B cell (primary cell): ENCODE measurements around the gene FJX1. TPM values are rescaled to one million over a fixed set of nuclear protein-coding genes. Genes with fewer than 3 reads are reported as not detected.

Source experiments
- ATAC-seq: fragments of 200-7000 bp; cut with Tn5 transposase; one replicate; pipeline ENCODE4 v1.10.0; 2021; ENCODE audit warnings: low read depth, mild to moderate bottlenecking, moderate number of reproducible peaks, moderate library complexity
- CTCF ChIA-PET: fragments of 350-600 bp; sonication (Branson Sonifier 250); formaldehyde crosslinking; loops from one replicate; lab custom pipeline; 2021; ENCODE audit warnings: antibody characterized with exemption, inconsistent platforms; lab: Charles Lee
- POLR2A ChIA-PET: fragments of 350-600 bp; sonication (Branson Sonifier 250); formaldehyde crosslinking; loops from one replicate; lab custom pipeline; 2021; ENCODE audit warnings: antibody characterized with exemption; lab: Charles Lee
- DNase-seq: peaks from one replicate; pipeline ENCODE4 v3.0.0; 2013
- H2AFZ ChIP-seq: 2 replicates; pipeline ENCODE4 v1.6.1; 2012; ENCODE audit warnings: mild to moderate bottlenecking, low read depth, low read length; ENCODE audit not compliant: insufficient read depth, poor library complexity, severe bottlenecking
- H3K27ac ChIP-seq, 2 donors: 1 replicate in 1 of 2; 2 replicates in 1 of 2; pipeline ENCODE4 v1.5.1; 2012 to 2013; ENCODE audit warnings: low read length in 2 of 2, mild to moderate bottlenecking in 2 of 2, moderate library complexity in 1 of 2
- H3K27me3 ChIP-seq, 4 experiments: fragments of 200-600 bp in 1 of 4; sonication (generic) in 1 of 4; replicated peaks in 1 of 4; 1 replicate in 2 of 4; 2 replicates in 2 of 4; pipeline versions ENCODE4 v1.6.1 to v1.7.0; 2013 to 2016; ENCODE audit warnings: low read length in 3 of 4, mild to moderate bottlenecking in 2 of 4, mixed read lengths in 1 of 4, moderate library complexity in 1 of 4; ENCODE audit not compliant: insufficient read depth in 4 of 4, control insufficient read depth in 3 of 4; ENCODE audit errors: control extremely low read depth in 1 of 4
- H3K36me3 ChIP-seq, 2 experiments: replicated peaks in 1 of 2; 1 replicate in 1 of 2; 2 replicates in 1 of 2; pipeline versions ENCODE4 v1.6.1 to v1.7.1; 2013; ENCODE audit warnings: low read length in 1 of 2; ENCODE audit not compliant: insufficient read depth in 2 of 2, control insufficient read depth in 1 of 2; ENCODE audit errors: control extremely low read depth in 1 of 2, extremely low read depth in 1 of 2
- H3K4me1 ChIP-seq, 2 donors: fragments of 200-600 bp in 1 of 2; sonication (generic) in 1 of 2; 1 replicate in 1 of 2; 2 replicates in 1 of 2; pipeline versions ENCODE4 v1.5.1 to v1.6.1; 2013 to 2017; ENCODE audit warnings: low read length in 2 of 2; ENCODE audit not compliant: control insufficient read depth in 2 of 2, insufficient read depth in 2 of 2
- H3K4me2 ChIP-seq: replicated peaks from 2 replicates; pipeline ENCODE3; 2012; ENCODE audit warnings: mild to moderate bottlenecking, low read depth, low read length; ENCODE audit not compliant: poor library complexity, severe bottlenecking
- H3K4me3 ChIP-seq, 5 experiments: fragments of 200-600 bp in 1 of 5; sonication (generic) in 1 of 5; 1 replicate in 3 of 5; 2 replicates in 2 of 5; pipeline versions ENCODE4 v1.5.1 to v1.7.0; 2011 to 2016; ENCODE audit warnings: low read length in 4 of 5, mild to moderate bottlenecking in 4 of 5, low read depth in 2 of 5, control low read depth in 1 of 5, moderate library complexity in 1 of 5; ENCODE audit not compliant: insufficient read depth in 1 of 5; ENCODE audit errors: control extremely low read depth in 1 of 5, extremely low read depth in 1 of 5
- H3K79me2 ChIP-seq: fragments of 200-600 bp; sonication (generic); one replicate; pipeline ENCODE4 v1.6.0; 2016; ENCODE audit warnings: low read length; ENCODE audit not compliant: control insufficient read depth, insufficient read depth
- H3K9ac ChIP-seq: fragments of 200-600 bp; sonication (generic); 2 replicates; pipeline ENCODE4 v1.6.1; 2017; ENCODE audit warnings: mild to moderate bottlenecking, low read length, moderate library complexity
- H3K9me3 ChIP-seq, 3 donors: one replicate each; pipeline versions ENCODE4 v1.6.1 to v1.7.1; 2013; ENCODE audit warnings: low read length in 2 of 3; ENCODE audit not compliant: control insufficient read depth in 2 of 3, insufficient read depth in 1 of 3; ENCODE audit errors: control extremely low read depth in 1 of 3
- H4K20me1 ChIP-seq: 2 replicates; pipeline ENCODE4 v1.6.0; 2012; ENCODE audit warnings: mild to moderate bottlenecking, low read length; ENCODE audit not compliant: insufficient read depth, control insufficient read depth, poor library complexity, severe bottlenecking
- H3K27ac Mint-ChIP-seq: one replicate; pipeline ENCODE4 v1.8.0; 2021; ENCODE audit warnings: mixed read lengths
- H3K27me3 Mint-ChIP-seq: one replicate; pipeline ENCODE4 v1.8.0; 2021; ENCODE audit warnings: mixed read lengths
- H3K4me1 Mint-ChIP-seq: one replicate; pipeline ENCODE4 v1.8.0; 2021; ENCODE audit warnings: mixed read lengths
- H3K4me3 Mint-ChIP-seq: one replicate; pipeline ENCODE4 v1.8.0; 2021; ENCODE audit warnings: mixed read lengths
- H3K9me3 Mint-ChIP-seq: one replicate; pipeline ENCODE4 v1.8.0; 2022; ENCODE audit warnings: mixed read lengths; ENCODE audit not compliant: insufficient read depth
- EZH2 ChIP-seq: IDR thresholded peaks from 2 replicates; pipeline ENCODE4 v1.6.1; 2012; ENCODE audit warnings: borderline replicate concordance, low read depth, mild to moderate bottlenecking, moderate library complexity, low read length; ENCODE audit not compliant: insufficient read depth, poor library complexity, severe bottlenecking
- WGBS: methylation state at CpG from one replicate; pipeline ENCODE4 v1.1.5; 2013; ENCODE audit warnings: missing lambda C conversion rate; ENCODE audit not compliant: insufficient coverage; 5-methylcytosine and 5-hydroxymethylcytosine counted together
- intact Hi-C: fragments of 100-400 bp; cut with micrococcal nuclease; formaldehyde crosslinking; loops from one replicate; pipeline ENCODE4 v1.10.0; 2022
- polyA plus RNA-seq: library from polyadenylated mRNA; depleted of rRNA; stranded (reverse); fragments of >200 nt; gene quantifications from 2 replicates; pipeline ENCODE4 v1.2.3, GENCODE V29; 2012
- total RNA-seq, 2 donors: library from RNA; stranded (reverse); fragments of 120-200 nt in 1 of 2; gene quantifications; 1 replicate in 1 of 2; 2 replicates in 1 of 2; pipeline versions ENCODE4 v1.2.3 to v1.2.4, GENCODE V29; 2013 to 2022
- TF ChIP-seq, protein P1 (sequence below): fragments of 200-600 bp; IDR thresholded peaks from one replicate; pipeline ENCODE4 v1.8.0; 2022; ENCODE audit warnings: antibody characterized with exemption, mild to moderate bottlenecking

The FJX1 gene
- total and polyA plus RNA-seq, 2 donors (not counting 1 experiment from before 2014, with no cell fraction given), result 0.03 TPM; not detected in 1

DNA sequence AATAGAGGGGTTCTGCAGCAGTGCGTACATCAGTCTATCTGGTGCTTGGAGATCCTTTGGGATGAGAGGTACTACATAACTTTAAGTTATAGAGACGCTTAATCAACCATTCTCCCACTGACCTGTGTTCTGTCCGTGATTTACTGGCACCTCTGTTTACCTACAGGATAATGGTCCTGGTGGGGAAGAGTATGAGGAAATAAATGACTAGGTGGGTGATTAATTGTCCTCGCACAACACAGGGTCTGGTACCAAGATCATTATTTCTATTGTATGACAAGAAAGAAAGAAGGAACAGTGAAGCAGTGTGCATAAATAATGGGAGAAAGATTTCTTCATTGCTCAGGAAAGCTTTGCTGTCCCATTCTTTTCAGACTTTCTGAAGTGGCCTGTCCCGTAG, 32.8 kb upstream of the FJX1 start:
- H3K27me3 Mint-ChIP-seq, result peaks cover 53% of the 10 kb centered on the region
- no peak for DNase-seq
- no peak for ATAC-seq
- H3K4me2 ChIP-seq, result no peak overlapping the region
- H3K4me3 ChIP-seq, result no peak overlapping the region
- no peaks in the 10 kb centered on the region for H3K4me1 Mint-ChIP-seq
- no peak overlapping the region for H3K27ac ChIP-seq
- no peak overlapping the region for H2AFZ ChIP-seq
- no peaks in the 10 kb centered on the region for H3K79me2 ChIP-seq
- CTCF ChIA-PET, result no interaction called here
- WGBS, result 100% methylated on average over 1 of the region's 5 CpGs
- POLR2A ChIA-PET, result no interaction called here
- H4K20me1 ChIP-seq, result no peaks in the 10 kb centered on the region
- intact Hi-C loops, result no loop called here
- no peaks in the 10 kb centered on the region for H3K9me3 ChIP-seq
- no peaks in the 10 kb centered on the region for H3K9me3 Mint-ChIP-seq
- no peak overlapping the region for H3K9ac ChIP-seq
- no peaks in the 10 kb centered on the region for H3K4me1 ChIP-seq
- no peak overlapping the region for H3K27ac Mint-ChIP-seq
- H3K4me3 Mint-ChIP-seq, result no peak overlapping the region
- no peaks in the 10 kb centered on the region for H3K36me3 ChIP-seq
- TF ChIP-seq, protein P1, sequence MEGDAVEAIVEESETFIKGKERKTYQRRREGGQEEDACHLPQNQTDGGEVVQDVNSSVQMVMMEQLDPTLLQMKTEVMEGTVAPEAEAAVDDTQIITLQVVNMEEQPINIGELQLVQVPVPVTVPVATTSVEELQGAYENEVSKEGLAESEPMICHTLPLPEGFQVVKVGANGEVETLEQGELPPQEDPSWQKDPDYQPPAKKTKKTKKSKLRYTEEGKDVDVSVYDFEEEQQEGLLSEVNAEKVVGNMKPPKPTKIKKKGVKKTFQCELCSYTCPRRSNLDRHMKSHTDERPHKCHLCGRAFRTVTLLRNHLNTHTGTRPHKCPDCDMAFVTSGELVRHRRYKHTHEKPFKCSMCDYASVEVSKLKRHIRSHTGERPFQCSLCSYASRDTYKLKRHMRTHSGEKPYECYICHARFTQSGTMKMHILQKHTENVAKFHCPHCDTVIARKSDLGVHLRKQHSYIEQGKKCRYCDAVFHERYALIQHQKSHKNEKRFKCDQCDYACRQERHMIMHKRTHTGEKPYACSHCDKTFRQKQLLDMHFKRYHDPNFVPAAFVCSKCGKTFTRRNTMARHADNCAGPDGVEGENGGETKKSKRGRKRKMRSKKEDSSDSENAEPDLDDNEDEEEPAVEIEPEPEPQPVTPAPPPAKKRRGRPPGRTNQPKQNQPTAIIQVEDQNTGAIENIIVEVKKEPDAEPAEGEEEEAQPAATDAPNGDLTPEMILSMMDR, result no peak
- no peak for TF ChIP-seq EZH2
- peaks cover 0 to 7% (median 3%) of the 10 kb centered on the region in 4 experiments for H3K27me3 ChIP-seq

DNA sequence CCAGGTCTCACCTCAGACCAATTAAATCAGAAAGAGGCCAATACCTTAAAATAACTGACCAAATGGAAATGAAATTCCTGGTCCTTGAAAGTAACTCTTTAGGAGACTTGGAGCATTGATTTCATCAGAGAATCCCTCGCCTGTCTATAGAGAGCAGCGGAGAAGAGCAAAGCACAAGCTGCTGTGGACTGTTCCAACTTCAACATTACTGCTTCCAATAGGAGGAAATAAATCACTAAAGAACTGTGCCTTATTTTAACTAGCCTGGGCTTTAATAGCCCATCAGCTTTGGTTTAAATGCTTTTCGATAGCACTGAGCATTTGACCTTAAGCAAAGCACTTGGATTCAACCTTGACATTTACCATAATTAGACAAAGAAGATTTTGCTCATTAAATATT, 32.0 kb upstream of the FJX1 start:
- H3K4me3 Mint-ChIP-seq, result no peak overlapping the region
- Histone ChIP-seq H2AFZ (no peak overlapping the region), H4K20me1 (no peaks in the 10 kb centered on the region), H3K79me2 (no peaks in the 10 kb centered on the region), H3K4me1 (no peaks in the 10 kb centered on the region), H3K27ac (no peak overlapping the region), H3K9ac (no peak overlapping the region), H3K27me3 (peaks cover 0 to 7% (median 3%) of the 10 kb centered on the region in 4 experiments), H3K9me3 (no peaks in the 10 kb centered on the region), H3K36me3 (no peaks in the 10 kb centered on the region), H3K4me2 (no peak overlapping the region), H3K4me3 (no peak overlapping the region)
- ATAC-seq (no peak), DNase-seq (no peak)
- no peaks in the 10 kb centered on the region for H3K9me3 Mint-ChIP-seq
- H3K27me3 Mint-ChIP-seq, result peaks cover 46% of the 10 kb centered on the region
- 100% methylated on average over 2 of the region's 3 CpGs for WGBS
- H3K4me1 Mint-ChIP-seq, result no peaks in the 10 kb centered on the region
- CTCF ChIA-PET, result no interaction called here
- POLR2A ChIA-PET, result no interaction called here
- intact Hi-C loops, result no loop called here
- no peak for TF ChIP-seq EZH2
- TF ChIP-seq, protein P1, result no peak
- no peak overlapping the region for H3K27ac Mint-ChIP-seq
